ENCODE data around the gene GZF1. TPM values are rescaled to one million over a fixed set of nuclear protein-coding genes. Genes with fewer than 3 reads are reported as not detected.

Gene GZF1
- 8.8 and 16.0 TPM in 2 replicates for total RNA-seq (2014; rRNA removed; shearing (Covaris generic))

DNA sequence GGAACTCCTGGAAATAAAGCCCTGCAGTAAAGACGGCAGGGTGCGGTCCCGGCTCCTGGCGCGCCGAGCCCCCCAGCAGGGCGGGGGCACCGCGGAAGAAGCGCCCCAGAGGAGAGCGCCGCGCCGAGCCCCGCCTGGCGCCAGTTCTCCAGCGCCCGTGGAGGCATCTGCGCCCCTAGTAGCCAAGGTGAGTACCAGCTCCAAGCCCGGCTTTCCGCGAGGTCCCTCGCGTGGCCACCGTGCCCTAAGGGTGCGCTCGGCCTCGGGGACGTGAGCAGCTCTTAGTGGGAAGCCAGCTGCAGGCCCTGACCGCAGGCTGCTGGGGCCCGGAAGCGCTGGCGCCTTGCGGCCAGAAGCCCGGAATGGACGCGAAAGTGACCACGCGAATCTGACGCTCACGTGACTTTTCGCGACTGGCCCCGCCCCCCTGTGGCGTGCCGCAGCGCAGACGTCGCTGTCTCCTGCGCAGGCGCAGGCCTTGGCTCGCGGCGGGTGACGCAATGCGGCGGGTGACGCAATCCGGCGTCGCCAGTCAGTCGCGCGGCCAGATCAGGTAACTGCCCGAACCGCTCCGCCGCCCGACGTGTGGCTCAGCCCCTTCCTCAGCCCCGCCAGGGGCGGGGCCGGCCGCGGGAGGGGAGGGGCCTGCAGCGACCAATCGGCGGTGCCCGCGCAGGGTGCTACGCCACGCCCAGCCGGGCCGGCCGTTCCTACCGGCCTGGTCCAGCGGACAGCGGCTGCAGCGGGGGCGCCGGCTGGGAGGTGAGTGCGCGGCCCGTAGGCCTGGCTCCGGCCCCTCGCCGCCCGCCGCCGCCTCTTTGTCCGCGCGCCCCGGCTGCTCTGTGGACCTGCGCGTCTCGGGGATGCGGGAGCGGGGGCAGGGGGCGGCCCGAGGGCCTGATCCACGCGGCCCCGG, at the start of gene GZF1:
Gene GZF1 (plus strand): TSS at position 707 of the 916 bp plus-strand sequence. CDS start 2,202 bp downstream, outside the sequence.
- peaks cover 2% of the 10 kb centered on the region for H3K36me3 ChIP-seq (replicated peaks; ENCODE audit: control insufficient read depth, insufficient read depth, low read length)
- peak; percentile 99 for DNase-seq
- peak within 1 kb of the TSS; percentile 89 for H3K4me3 ChIP-seq (ENCODE audit: insufficient read depth, low read depth, low read length)
- no peaks in the 10 kb centered on the region for H3K27me3 ChIP-seq (ENCODE audit: control insufficient read depth, insufficient read depth, low read length)

DNA sequence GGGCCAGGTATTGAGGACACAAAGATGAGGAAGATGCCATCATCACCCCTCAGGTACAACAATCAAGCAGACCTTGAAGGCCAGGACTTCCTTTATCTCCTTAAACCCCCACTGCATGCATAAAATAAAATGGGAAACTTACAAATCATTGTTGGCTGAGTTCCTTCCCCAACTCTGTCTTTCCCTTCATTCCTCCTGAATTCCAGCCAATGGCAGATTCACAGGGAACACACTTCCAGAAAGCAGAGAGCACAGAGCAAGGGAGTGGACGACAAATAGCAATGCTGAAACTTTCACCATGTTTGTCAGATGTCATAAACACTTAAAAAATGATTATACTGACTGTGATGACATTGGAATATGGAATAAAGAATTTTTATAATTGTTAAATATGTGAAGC, 48.7 kb upstream of the GZF1 start:
- DNase-seq: no peak
- Histone ChIP-seq H3K4me3 (ENCODE audit: insufficient read depth, low read depth, low read length) (no peak overlapping the region), H3K36me3 (replicated peaks; ENCODE audit: control insufficient read depth, insufficient read depth, low read length) (no peaks in the 10 kb centered on the region), H3K27me3 (ENCODE audit: control insufficient read depth, insufficient read depth, low read length) (no peaks in the 10 kb centered on the region)

GRCh38 chr20:23314699-23315098, 47.3 kb upstream of the GZF1 start:
- DNase-seq: no peak
- no peaks in the 10 kb centered on the region for H3K27me3 ChIP-seq (ENCODE audit: control insufficient read depth, insufficient read depth, low read length)
- no peaks in the 10 kb centered on the region for H3K36me3 ChIP-seq (replicated peaks; ENCODE audit: control insufficient read depth, insufficient read depth, low read length)
- H3K4me3 ChIP-seq (ENCODE audit: insufficient read depth, low read depth, low read length): no peak overlapping the region

DNA sequence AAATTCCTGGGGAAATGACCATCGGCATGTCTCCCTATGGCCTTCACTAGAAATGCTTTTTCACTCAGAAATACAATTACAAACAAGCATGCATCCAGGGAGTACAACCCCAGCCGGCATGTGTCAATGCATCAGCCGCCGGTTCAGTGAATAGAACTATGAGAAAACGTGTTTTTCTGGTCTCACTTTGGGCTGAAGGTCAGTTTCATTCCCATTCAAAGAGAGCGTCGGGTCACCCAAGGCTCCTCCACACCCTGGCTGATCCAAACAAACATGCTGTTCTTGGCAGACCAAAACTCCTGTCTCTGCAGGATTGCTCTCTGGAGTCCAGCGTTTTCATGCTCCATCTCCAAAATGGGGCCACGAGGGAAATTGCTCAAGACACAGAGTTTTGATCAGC, 46.9 kb upstream of the GZF1 start:
- Histone ChIP-seq H3K27me3 (ENCODE audit: control insufficient read depth, insufficient read depth, low read length) (no peaks in the 10 kb centered on the region), H3K36me3 (replicated peaks; ENCODE audit: control insufficient read depth, insufficient read depth, low read length) (no peaks in the 10 kb centered on the region), H3K4me3 (ENCODE audit: insufficient read depth, low read depth, low read length) (no peak overlapping the region)
- DNase-seq: no peak

DNA sequence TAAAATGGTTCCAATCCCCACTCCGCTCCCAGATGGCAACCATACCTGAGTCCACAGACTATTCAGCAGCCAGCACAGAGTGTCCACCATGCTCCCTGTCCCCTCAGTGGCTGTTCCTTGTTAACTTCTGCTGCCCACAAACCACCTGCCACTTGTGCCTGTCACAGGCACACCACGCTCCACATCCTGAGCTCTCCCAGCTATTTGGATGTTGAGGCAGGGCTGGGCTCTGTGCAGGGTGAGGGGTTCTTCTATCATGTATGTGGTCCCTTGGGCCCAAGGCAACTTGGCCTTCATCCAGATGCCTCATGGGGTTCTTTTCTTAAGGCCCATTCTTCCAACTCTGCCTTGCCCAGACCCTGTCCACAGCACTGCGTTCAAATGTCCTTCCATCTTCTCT, 45.4 kb upstream of the GZF1 start:
- DNase-seq: no peak
- H3K4me3 ChIP-seq (ENCODE audit: insufficient read depth, low read depth, low read length): no peak overlapping the region
- H3K36me3 ChIP-seq (replicated peaks; ENCODE audit: control insufficient read depth, insufficient read depth, low read length): no peaks in the 10 kb centered on the region
- H3K27me3 ChIP-seq (ENCODE audit: control insufficient read depth, insufficient read depth, low read length): no peaks in the 10 kb centered on the region

DNA sequence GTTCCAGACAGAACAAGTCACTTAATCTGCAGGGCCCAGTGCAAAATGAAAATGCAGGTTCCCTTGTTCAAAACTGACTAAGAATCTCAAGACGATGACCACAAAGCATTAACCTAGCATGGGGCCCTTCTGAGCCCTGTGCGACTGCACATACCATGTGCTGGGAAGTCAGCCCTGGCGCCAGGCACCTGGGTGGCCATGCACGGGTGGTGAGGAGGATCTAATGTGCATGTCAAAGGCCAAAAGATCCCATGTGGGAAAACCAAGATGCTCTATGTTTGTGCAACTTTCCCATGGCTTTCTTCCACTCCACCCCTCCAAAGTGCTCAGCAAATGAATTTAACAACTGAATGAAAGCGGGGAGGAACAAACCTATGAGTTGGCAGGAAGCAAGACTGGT, 44.9 kb upstream of the GZF1 start:
- no peaks in the 10 kb centered on the region for H3K27me3 ChIP-seq (ENCODE audit: control insufficient read depth, insufficient read depth, low read length)
- no peak overlapping the region for H3K4me3 ChIP-seq (ENCODE audit: insufficient read depth, low read depth, low read length)
- no peak for DNase-seq
- H3K36me3 ChIP-seq (replicated peaks; ENCODE audit: control insufficient read depth, insufficient read depth, low read length): no peaks in the 10 kb centered on the region

- Histone ChIP-seq H3K4me3 (ENCODE audit: insufficient read depth, low read depth, low read length) (no peak overlapping the region), H3K27me3 (ENCODE audit: control insufficient read depth, insufficient read depth, low read length) (no peaks in the 10 kb centered on the region), H3K36me3 (replicated peaks; ENCODE audit: control insufficient read depth, insufficient read depth, low read length) (no peaks in the 10 kb centered on the region)
- no peak for DNase-seq
These were observed 43.6 kb upstream of the GZF1 start for GRCh38 chr20:23318347-23318746.

DNA sequence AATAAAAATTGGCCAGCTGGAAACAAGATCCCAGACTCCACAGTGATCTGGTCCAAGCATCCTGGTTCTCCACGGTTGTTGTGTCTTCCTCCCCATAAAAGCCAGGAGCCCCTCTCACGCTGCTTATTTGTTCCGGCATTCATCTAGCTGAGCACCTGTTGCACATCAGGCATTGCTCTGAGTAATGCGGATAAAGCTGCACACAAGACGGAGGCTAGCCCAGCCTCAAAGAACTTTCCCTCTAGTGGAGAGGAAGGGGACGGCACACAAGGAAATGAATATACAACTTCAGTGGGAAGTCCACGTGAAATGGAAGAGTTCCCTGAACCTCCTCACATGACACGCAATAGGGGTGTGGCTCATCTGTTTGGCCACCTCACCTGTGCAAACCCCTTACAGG, 41.7 kb upstream of the GZF1 start:
- DNase-seq: no peak
- Histone ChIP-seq H3K36me3 (replicated peaks; ENCODE audit: control insufficient read depth, insufficient read depth, low read length) (no peaks in the 10 kb centered on the region), H3K4me3 (ENCODE audit: insufficient read depth, low read depth, low read length) (no peak overlapping the region), H3K27me3 (ENCODE audit: control insufficient read depth, insufficient read depth, low read length) (no peaks in the 10 kb centered on the region)

GRCh38 chr20:23325107-23325506, 36.9 kb upstream of the GZF1 start:
- no peak for DNase-seq
- no peaks in the 10 kb centered on the region; the same call in 1 of the 2 replicates for H3K27me3 ChIP-seq (ENCODE audit: control insufficient read depth, insufficient read depth, low read length)
- no peak overlapping the region for H3K4me3 ChIP-seq (ENCODE audit: insufficient read depth, low read depth, low read length)
- H3K36me3 ChIP-seq (replicated peaks; ENCODE audit: control insufficient read depth, insufficient read depth, low read length): no peaks in the 10 kb centered on the region

- DNase-seq: no peak
- Histone ChIP-seq H3K4me3 (ENCODE audit: insufficient read depth, low read depth, low read length) (no peak overlapping the region), H3K27me3 (ENCODE audit: control insufficient read depth, insufficient read depth, low read length) (no peaks in the 10 kb centered on the region; the same call in 1 of the 2 replicates), H3K36me3 (replicated peaks; ENCODE audit: control insufficient read depth, insufficient read depth, low read length) (no peaks in the 10 kb centered on the region)
These were observed 35.2 kb upstream of the GZF1 start for GRCh38 chr20:23326774-23327173.

DNA sequence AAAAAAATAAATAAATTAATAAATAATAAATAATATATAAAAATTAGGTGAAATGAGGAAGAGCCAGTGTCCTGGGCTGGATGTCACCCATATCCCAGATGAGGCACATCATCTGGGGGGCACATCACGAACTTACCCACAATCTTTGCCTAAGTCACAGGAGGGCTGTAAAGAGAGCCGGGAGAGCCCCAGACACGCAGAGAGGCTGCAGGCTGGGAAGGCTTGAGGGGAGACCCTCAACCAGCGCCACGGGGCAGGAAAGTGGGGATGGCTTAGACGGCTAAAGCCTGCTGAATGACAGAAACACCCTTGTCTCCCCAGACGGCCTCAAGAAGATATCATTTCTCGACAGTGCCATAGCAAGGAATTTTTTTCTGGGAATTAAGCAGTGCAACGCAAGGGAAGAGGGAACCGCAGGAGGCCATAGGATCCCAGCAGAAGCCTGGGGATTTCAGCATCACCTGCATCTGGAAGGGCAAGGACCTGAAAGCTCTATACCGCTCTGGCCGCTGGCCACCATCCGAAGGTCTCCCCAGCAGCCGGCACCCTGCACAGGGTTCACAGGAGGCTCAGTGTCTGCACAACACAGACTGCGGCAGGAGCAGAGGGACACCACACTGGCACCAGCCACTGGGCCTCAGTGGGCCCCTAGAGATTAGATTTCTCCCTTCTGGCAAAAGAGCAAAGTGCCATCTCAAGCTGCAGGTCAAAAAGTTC, 34.2 kb upstream of the GZF1 start:
- Histone ChIP-seq H3K36me3 (replicated peaks; ENCODE audit: control insufficient read depth, insufficient read depth, low read length) (no peaks in the 10 kb centered on the region), H3K27me3 (ENCODE audit: control insufficient read depth, insufficient read depth, low read length) (no peaks in the 10 kb centered on the region; the same call in 1 of the 2 replicates), H3K4me3 (ENCODE audit: insufficient read depth, low read depth, low read length) (no peak overlapping the region)
- no peak for DNase-seq

DNA sequence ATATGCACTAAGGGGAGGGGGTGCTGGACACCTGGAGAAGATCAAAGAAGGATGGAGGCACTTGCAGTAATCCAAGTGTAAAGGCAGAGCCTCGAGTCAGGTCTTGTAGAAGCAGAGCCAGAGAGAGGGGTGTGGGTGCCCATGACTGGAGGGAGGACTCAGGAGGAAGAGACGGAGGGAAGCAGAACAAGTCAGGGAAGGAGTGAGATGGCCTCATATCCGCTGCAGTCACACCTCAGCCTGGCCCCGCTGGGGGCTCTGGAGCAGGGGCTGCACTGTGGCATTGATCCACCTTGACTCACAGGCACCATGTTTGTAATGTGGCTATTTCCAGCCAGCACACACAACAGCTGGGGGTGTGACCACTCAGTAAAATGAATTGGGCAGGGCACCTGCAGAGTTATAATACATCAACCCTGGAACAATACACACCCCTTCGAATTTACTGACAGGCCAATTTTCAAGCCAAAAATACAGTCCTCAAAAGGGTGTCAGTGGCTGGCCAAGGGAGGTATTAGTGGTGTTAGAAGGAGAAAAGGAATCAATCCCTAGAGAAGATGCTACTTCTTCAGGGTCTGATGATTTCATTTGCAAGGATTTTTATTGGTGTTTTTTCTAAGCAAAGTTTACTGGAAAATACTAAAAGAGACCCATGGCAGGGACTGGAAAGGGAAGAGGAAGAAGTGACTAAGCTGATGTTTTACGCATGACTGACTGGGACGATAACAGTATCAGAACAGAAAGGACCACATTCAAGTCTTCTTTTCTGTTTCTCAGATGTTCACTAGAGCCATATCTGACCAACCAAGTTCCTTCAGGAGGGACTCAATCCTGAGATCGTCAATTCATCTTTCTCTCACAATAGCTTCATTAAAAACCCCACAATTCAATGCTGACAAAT, 30.3 kb upstream of the GZF1 start:
- Histone ChIP-seq H3K4me3 (ENCODE audit: insufficient read depth, low read depth, low read length) (no peak overlapping the region), H3K36me3 (replicated peaks; ENCODE audit: control insufficient read depth, insufficient read depth, low read length) (no peaks in the 10 kb centered on the region), H3K27me3 (ENCODE audit: control insufficient read depth, insufficient read depth, low read length) (no peaks in the 10 kb centered on the region; the same call in 1 of the 2 replicates)
- no peak for DNase-seq

DNA sequence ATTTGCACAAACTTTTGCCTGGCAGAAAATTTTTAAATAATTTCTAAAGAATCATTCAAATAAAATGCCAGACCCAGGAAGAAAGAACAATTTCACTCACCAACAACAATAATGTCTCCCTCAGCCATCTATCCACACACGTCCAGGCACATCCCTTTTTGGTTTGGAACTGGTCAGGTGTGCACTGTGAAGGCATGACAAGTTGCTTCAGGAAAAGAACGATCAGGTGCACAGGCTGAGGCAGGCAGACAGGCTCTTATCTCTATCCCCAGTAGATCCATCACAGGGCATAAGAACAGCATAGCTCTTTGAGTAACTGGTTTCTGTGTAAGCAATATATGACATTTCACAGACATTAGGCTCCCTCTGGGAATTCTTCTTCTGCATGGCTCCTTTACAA, 29.5 kb upstream of the GZF1 start:
- Histone ChIP-seq H3K36me3 (replicated peaks; ENCODE audit: control insufficient read depth, insufficient read depth, low read length) (no peaks in the 10 kb centered on the region), H3K27me3 (ENCODE audit: control insufficient read depth, insufficient read depth, low read length) (no peaks in the 10 kb centered on the region), H3K4me3 (ENCODE audit: insufficient read depth, low read depth, low read length) (no peak overlapping the region)
- DNase-seq: no peak

- H3K27me3 ChIP-seq (ENCODE audit: control insufficient read depth, insufficient read depth, low read length): no peaks in the 10 kb centered on the region
- DNase-seq: no peak
- no peaks in the 10 kb centered on the region for H3K36me3 ChIP-seq (replicated peaks; ENCODE audit: control insufficient read depth, insufficient read depth, low read length)
- no peak overlapping the region for H3K4me3 ChIP-seq (ENCODE audit: insufficient read depth, low read depth, low read length)
These were observed 27.9 kb upstream of the GZF1 start for GRCh38 chr20:23334111-23334510.

Data from H7 (cell line).